ENCODE data around the gene FOXM1.

Gene FOXM1

DNA sequence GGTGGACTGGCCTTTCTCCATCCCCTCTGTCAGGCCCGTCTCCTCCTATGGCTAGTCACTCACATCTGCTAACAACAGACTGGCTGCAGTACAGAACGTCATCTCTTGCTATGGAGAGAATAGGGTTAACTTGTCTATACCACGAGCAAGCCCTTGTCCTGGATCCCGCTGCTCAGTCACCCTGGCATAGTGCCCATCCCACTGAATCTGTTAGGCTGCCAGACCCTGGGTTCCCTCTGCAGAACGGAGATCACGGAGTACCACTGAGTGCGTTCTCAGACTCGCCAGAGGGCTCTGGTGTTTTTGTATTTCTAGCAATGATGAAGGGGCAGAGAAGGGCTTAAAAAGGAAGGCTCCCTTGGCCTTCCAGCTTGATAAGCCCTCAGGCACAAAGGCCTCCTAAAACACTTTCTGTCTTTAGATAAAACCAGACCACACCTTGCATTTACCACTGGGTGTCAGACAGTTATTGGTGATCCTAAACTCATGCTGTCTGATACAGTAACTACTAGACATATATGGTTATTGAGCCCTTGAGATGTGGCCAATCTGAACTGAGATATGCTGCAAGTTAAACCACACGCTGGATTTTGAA lies 35.8 kb downstream of the FOXM1 start:
- DNase-seq (ENCODE audit: extremely low spot score) = no peak
- no peak for TF ChIP-seq FOXA1 (IDR thresholded peaks at IDR 0.05)
- TF ChIP-seq SUZ12 (IDR thresholded peaks at IDR 0.05) = no peak
- ChIA-PET POLR2A (no interaction called here), CTCF (no interaction called here)

GRCh38 chr12:2836574-2836973 lies 40.4 kb downstream of the FOXM1 start:
- ChIA-PET POLR2A (interaction anchor here (0.9 kb wide), 1 partner anchor 8 kb away, joined by 3 read pairs; no protein-coding TSS in a partner anchor), CTCF (no interaction called here)
- DNase-seq (ENCODE audit: extremely low spot score) = no peak
- no peak for TF ChIP-seq NFRKB (IDR thresholded peaks at IDR 0.05)
- no peak for TF ChIP-seq ZNF384 (IDR thresholded peaks at IDR 0.05)
- no peak for TF ChIP-seq FOXM1 (IDR thresholded peaks at IDR 0.05; ENCODE audit: borderline replicate concordance)
- no peak for TF ChIP-seq TARDBP (IDR thresholded peaks at IDR 0.05)
- TF ChIP-seq FOXK2 (IDR thresholded peaks at IDR 0.05) = no peak

GRCh38 chr12:2835691-2836403 lies 41.1 kb downstream of the FOXM1 start:
- TF ChIP-seq FOXK2 (IDR thresholded peaks at IDR 0.05) (no peak), ZNF384 (IDR thresholded peaks at IDR 0.05) (no peak), FOXM1 (IDR thresholded peaks at IDR 0.05; ENCODE audit: borderline replicate concordance) (no peak), NFRKB (IDR thresholded peaks at IDR 0.05) (no peak), LEF1 (IDR thresholded peaks at IDR 0.05; ENCODE audit: borderline replicate concordance) (no peak), ELF4 (IDR thresholded peaks at IDR 0.05) (no peak), FOXA1 (IDR thresholded peaks at IDR 0.05) (no peak), ARNT (IDR thresholded peaks at IDR 0.05) (no peak), HDGF (IDR thresholded peaks at IDR 0.05; ENCODE audit: borderline replicate concordance) (no peak), CTBP1 (IDR thresholded peaks at IDR 0.05; ENCODE audit: borderline replicate concordance) (no peak), SP1 (IDR thresholded peaks at IDR 0.05) (no peak), SUZ12 (IDR thresholded peaks at IDR 0.05) (no peak), L3MBTL2 (conservative IDR thresholded peaks at IDR 0.05) (no peak), TARDBP (IDR thresholded peaks at IDR 0.05) (no peak), BHLHE40 (IDR thresholded peaks at IDR 0.05; ENCODE audit: borderline replicate concordance) (no peak)
- TF ChIP-seq, protein P1, sequence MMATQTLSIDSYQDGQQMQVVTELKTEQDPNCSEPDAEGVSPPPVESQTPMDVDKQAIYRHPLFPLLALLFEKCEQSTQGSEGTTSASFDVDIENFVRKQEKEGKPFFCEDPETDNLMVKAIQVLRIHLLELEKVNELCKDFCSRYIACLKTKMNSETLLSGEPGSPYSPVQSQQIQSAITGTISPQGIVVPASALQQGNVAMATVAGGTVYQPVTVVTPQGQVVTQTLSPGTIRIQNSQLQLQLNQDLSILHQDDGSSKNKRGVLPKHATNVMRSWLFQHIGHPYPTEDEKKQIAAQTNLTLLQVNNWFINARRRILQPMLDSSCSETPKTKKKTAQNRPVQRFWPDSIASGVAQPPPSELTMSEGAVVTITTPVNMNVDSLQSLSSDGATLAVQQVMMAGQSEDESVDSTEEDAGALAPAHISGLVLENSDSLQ (IDR thresholded peaks at IDR 0.05) = no peak
- DNase-seq (ENCODE audit: extremely low spot score) = no peak
- ChIA-PET POLR2A (interaction anchor here (0.9 to 2.1 kb wide), 2 partner anchors 9 to 23 kb away, joined by 3 to 6 read pairs; no protein-coding TSS in a partner anchor), CTCF (interaction anchor here (1.0 kb wide), 1 partner anchor 10 kb away, joined by 3 read pairs; no protein-coding TSS in a partner anchor)

- ChIA-PET CTCF (interaction anchor here (0.6 to 1.1 kb wide), 3 partner anchors 11 to 157 kb away, joined by 3 to 4 read pairs (median 4); no protein-coding TSS in a partner anchor), POLR2A (interaction anchor here (0.7 to 2.1 kb wide), 2 partner anchors 22 to 39 kb away, joined by 3 to 6 read pairs; no protein-coding TSS in a partner anchor)
- TF ChIP-seq LEF1 (IDR thresholded peaks at IDR 0.05; ENCODE audit: borderline replicate concordance) (no peak), FOXK2 (IDR thresholded peaks at IDR 0.05) (no peak), SUZ12 (IDR thresholded peaks at IDR 0.05) (no peak), HDGF (IDR thresholded peaks at IDR 0.05; ENCODE audit: borderline replicate concordance) (no peak), NFRKB (IDR thresholded peaks at IDR 0.05) (no peak), ELF4 (IDR thresholded peaks at IDR 0.05) (no peak), ARNT (IDR thresholded peaks at IDR 0.05) (no peak), FOXA1 (IDR thresholded peaks at IDR 0.05) (no peak), CTBP1 (IDR thresholded peaks at IDR 0.05; ENCODE audit: borderline replicate concordance) (no peak), L3MBTL2 (conservative IDR thresholded peaks at IDR 0.05) (no peak), TARDBP (IDR thresholded peaks at IDR 0.05) (no peak), FOXM1 (IDR thresholded peaks at IDR 0.05; ENCODE audit: borderline replicate concordance) (no peak), BHLHE40 (IDR thresholded peaks at IDR 0.05; ENCODE audit: borderline replicate concordance) (no peak), SP1 (IDR thresholded peaks at IDR 0.05) (no peak), ZNF384 (IDR thresholded peaks at IDR 0.05) (no peak)
- TF ChIP-seq, protein P1 (IDR thresholded peaks at IDR 0.05) = no peak
- DNase-seq (ENCODE audit: extremely low spot score) = peak; percentile 35
Observed at GRCh38 chr12:2834581-2835491, 42.1 kb downstream of the FOXM1 start, which contains the start of gene NRIP2. NRIP2 (minus strand) TSS chr12:2835035; CDS start chr12:2834983, 52 bp downstream.

DNA sequence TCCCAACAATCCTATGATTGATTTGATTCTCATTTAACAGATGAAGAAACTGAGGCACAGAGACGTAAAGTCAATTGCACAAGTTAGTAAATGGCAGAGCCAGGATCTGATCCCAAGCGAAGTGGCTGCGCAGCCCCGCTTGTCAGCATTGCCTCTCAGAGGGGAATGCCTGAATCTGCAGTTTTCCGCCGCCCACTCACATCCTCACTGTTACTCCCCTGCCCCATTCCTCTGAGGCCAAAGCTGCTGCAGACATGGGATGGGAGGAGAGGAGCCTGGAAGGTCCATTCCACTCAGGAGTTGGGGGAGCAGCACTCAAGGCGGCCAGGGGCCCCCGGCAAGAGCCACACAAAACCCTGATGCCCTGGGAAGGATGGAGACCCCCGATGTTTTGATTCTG lies 43.2 kb downstream of the FOXM1 start:
- DNase-seq (ENCODE audit: extremely low spot score) = no peak

GRCh38 chr12:2833327-2833726 lies 43.6 kb downstream of the FOXM1 start:
- ChIA-PET CTCF (interaction anchor here (1.1 kb wide), 1 partner anchor 12 kb away, joined by 6 read pairs; no protein-coding TSS in a partner anchor), POLR2A (no interaction called here)
- TF ChIP-seq L3MBTL2 (conservative IDR thresholded peaks at IDR 0.05) (no peak), HDGF (IDR thresholded peaks at IDR 0.05; ENCODE audit: borderline replicate concordance) (no peak), FOXA1 (IDR thresholded peaks at IDR 0.05) (no peak), CTBP1 (IDR thresholded peaks at IDR 0.05; ENCODE audit: borderline replicate concordance) (no peak), ZNF384 (IDR thresholded peaks at IDR 0.05) (no peak), SP1 (IDR thresholded peaks at IDR 0.05) (no peak), ELF4 (IDR thresholded peaks at IDR 0.05) (no peak), TARDBP (IDR thresholded peaks at IDR 0.05) (no peak), NFRKB (IDR thresholded peaks at IDR 0.05) (no peak), ARNT (IDR thresholded peaks at IDR 0.05) (no peak), LEF1 (IDR thresholded peaks at IDR 0.05; ENCODE audit: borderline replicate concordance) (no peak), FOXM1 (IDR thresholded peaks at IDR 0.05; ENCODE audit: borderline replicate concordance) (no peak), SUZ12 (IDR thresholded peaks at IDR 0.05) (no peak), BHLHE40 (IDR thresholded peaks at IDR 0.05; ENCODE audit: borderline replicate concordance) (no peak), FOXK2 (IDR thresholded peaks at IDR 0.05) (no peak)
- TF ChIP-seq, protein P1 (IDR thresholded peaks at IDR 0.05) = no peak
- no peak for DNase-seq (ENCODE audit: extremely low spot score)

More for the DNA sequence above, 43.2 kb downstream of the FOXM1 start:
- ChIA-PET POLR2A (interaction anchor here (2.1 kb wide), 1 partner anchor 20 kb away, joined by 6 read pairs; no protein-coding TSS in a partner anchor), CTCF (interaction anchor here (1.1 kb wide), 2 partner anchors 11 to 20 kb away, joined by 4 to 6 read pairs; no protein-coding TSS in a partner anchor)
- no peak for TF ChIP-seq SUZ12 (IDR thresholded peaks at IDR 0.05)
- no peak for TF ChIP-seq FOXK2 (IDR thresholded peaks at IDR 0.05)
- no peak for TF ChIP-seq ZNF384 (IDR thresholded peaks at IDR 0.05)
